Measurements from ENCODE around the gene TTLL12.

TTLL12 gene

GRCh38 chr22:43118953-43119458 is 67.9 kb downstream of the TTLL12 start:
- FAIRE-seq, result no peak

GRCh38 chr22:43118024-43118849 is 68.7 kb downstream of the TTLL12 start:
- FAIRE-seq, result no peak

- no peak for FAIRE-seq
These were observed 70.0 kb downstream of the TTLL12 start for GRCh38 chr22:43116932-43117331.

All from colon (tissue), 2 donors.